ENCODE results near the gene RBM19. TPM values are rescaled to one million over a fixed set of nuclear protein-coding genes. Genes with fewer than 3 reads are reported as not detected.

Gene RBM19
- total RNA-seq, 1 donor from 2014 or later, result 33.6 TPM

DNA sequence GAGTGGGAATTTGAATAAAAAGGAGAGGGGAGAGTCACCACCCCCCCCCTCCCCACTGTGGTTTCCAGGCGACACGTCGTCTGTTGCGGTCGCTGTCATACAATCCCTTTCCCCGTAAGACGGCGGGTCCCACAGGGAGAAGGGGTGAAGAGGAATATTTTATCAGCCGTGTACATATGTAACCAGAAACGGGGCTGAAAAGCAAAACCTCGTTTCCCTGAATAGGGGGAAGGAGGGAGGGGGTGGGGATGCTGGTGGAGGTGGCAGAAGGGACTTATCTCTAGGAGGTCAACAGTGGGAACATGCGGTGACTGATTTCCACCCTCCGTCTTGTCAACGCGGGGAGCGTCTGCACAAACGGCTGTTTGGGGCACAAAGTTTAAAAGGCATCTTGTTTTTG, 171.4 kb downstream of the RBM19 start:
- Histone ChIP-seq H3K27ac (no peak overlapping the region), H3K27me3 (ENCODE audit: low read depth) (no peaks in the 10 kb centered on the region), H3K36me3 (no peaks in the 10 kb centered on the region), H3K4me3 (no peak overlapping the region), H3K4me1 (no peaks in the 10 kb centered on the region), H3K9me3 (no peaks in the 10 kb centered on the region)
- ATAC-seq, result no peak
- intact Hi-C loops (cut with DNase I), result no loop called here
- TF ChIP-seq, protein P1, sequence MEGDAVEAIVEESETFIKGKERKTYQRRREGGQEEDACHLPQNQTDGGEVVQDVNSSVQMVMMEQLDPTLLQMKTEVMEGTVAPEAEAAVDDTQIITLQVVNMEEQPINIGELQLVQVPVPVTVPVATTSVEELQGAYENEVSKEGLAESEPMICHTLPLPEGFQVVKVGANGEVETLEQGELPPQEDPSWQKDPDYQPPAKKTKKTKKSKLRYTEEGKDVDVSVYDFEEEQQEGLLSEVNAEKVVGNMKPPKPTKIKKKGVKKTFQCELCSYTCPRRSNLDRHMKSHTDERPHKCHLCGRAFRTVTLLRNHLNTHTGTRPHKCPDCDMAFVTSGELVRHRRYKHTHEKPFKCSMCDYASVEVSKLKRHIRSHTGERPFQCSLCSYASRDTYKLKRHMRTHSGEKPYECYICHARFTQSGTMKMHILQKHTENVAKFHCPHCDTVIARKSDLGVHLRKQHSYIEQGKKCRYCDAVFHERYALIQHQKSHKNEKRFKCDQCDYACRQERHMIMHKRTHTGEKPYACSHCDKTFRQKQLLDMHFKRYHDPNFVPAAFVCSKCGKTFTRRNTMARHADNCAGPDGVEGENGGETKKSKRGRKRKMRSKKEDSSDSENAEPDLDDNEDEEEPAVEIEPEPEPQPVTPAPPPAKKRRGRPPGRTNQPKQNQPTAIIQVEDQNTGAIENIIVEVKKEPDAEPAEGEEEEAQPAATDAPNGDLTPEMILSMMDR (IDR thresholded peaks at IDR 0.05), result no peak
- DNase-seq, result no peak

DNA sequence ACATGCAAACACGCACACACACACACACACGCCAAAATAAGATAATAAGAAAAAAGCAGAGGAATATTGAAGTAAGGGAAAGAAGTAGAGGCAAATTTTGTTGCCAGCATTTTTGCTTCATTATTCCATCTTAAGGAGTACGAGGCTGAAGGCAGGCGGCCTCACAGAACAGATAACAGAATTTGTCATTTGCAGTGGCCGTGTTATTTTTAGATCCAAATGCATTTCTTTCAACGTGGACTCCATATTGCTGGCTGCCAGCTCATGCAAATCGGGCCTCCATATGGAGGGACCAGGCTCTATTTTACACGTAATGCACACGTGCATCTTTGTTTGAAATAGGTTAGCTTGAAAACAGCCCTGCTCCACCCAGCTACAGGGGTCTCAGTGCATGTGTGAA, 172.9 kb downstream of the RBM19 start:
- Histone ChIP-seq H3K27me3 (ENCODE audit: low read depth) (no peaks in the 10 kb centered on the region), H3K9me3 (no peaks in the 10 kb centered on the region), H3K4me1 (no peaks in the 10 kb centered on the region), H3K36me3 (no peaks in the 10 kb centered on the region), H3K27ac (no peak overlapping the region), H3K4me3 (no peak overlapping the region)
- intact Hi-C loops (cut with DNase I), result no loop called here
- TF ChIP-seq, protein P1 (IDR thresholded peaks at IDR 0.05), result no peak
- ATAC-seq, result no peak
- no peak for DNase-seq

DNA sequence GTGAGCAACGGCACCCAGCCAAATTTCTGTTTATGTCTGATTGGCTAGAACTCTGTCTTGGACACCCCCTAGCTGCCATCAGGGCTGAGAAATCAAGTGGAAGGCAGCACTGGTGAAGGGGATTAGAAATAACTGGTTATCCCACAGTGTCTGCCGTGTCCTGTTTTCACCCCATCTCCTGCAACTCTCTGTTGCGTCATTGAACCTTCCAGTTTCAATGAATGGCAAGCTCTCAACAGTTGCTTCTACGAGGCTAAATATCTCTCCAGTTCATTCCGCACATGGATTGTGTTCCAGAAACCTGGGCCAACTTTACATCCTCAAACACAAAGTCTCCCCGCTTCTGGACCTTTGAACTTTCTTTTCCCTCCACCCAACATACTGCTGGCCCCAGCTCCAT, 173.7 kb downstream of the RBM19 start:
- H3K27ac ChIP-seq, result no peak overlapping the region
- H3K27me3 ChIP-seq (ENCODE audit: low read depth), result no peaks in the 10 kb centered on the region
- TF ChIP-seq, protein P1 (IDR thresholded peaks at IDR 0.05), result no peak
- no peak overlapping the region for H3K4me3 ChIP-seq
- H3K9me3 ChIP-seq, result no peaks in the 10 kb centered on the region
- DNase-seq, result no peak
- no peaks in the 10 kb centered on the region for H3K36me3 ChIP-seq
- H3K4me1 ChIP-seq, result no peaks in the 10 kb centered on the region
- ATAC-seq, result no peak
- intact Hi-C loops (cut with DNase I), result no loop called here

DNA sequence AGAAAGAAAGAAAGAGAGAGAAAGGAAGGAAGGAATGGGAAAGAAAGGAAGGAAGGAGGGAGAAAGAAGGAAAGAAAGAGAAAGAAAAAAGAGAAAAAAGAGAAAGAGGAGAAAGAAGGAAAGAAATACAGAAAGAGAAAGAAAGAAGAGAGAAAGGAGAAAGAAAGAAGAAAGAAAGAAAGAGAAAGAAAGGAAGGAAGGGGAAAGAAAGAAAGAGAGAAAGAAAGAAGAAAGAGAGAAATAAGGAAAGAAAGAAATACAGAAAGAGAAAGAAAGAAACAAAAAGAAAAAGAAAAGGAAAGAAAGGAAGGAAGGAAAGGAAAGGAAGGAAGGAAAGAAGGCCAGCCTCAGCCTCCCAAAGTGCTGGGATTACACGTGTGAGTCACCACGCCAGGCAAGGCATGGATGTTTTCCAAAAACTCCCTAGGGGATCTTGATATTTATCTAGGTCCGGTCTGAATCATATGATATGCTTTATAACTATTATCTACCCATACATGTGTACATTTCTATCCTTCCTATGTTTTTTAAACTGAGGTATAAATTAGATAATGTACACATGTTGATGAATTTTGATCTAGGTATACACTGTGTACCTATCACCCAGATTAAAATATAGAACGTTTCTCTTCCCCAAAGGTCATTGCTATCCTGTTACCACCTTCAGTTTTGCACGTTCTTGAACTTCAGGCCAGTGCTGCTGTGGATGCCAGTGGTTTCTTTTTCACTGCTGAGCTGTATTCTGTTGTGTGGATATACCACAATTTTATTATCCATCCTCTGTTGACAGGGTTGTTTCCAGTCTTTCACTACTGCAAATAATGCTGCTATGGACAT, 177.9 kb downstream of the RBM19 start:
- Histone ChIP-seq H3K4me1 (no peaks in the 10 kb centered on the region), H3K9me3 (no peaks in the 10 kb centered on the region)

DNA sequence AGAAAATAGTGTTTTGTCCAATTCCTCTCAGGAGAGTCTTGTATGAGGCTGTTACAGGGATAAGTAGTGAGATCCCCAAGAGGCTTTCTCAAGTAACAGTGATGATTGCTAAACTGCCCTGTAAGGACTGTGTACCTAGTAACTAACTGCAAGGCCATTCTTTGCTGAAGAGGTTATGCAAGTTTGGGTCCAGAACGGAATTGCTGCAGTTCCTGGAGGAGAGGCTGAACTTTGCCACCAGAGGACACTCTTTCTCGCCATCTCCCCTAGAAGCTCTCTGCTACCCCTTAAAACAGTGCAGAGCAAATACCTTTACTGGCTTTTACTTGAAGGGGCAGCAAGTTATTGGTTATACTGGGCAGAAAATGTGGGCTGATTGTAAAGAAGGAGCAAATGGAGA, 180.0 kb downstream of the RBM19 start:
- no peaks in the 10 kb centered on the region for H3K36me3 ChIP-seq
- H3K4me3 ChIP-seq, result no peak overlapping the region
- H3K4me1 ChIP-seq, result no peaks in the 10 kb centered on the region
- no peaks in the 10 kb centered on the region for H3K9me3 ChIP-seq
- ATAC-seq, result no peak
- H3K27me3 ChIP-seq (ENCODE audit: low read depth), result peaks cover 15% of the 10 kb centered on the region
- no peak for DNase-seq
- intact Hi-C loops (cut with DNase I), result no loop called here
- no peak overlapping the region for H3K27ac ChIP-seq
- TF ChIP-seq, protein P1 (IDR thresholded peaks at IDR 0.05), result no peak

More for the DNA sequence above, 177.9 kb downstream of the RBM19 start:
- Histone ChIP-seq H3K4me3 (no peak overlapping the region), H3K27ac (no peak overlapping the region), H3K27me3 (ENCODE audit: low read depth) (peaks cover 5% of the 10 kb centered on the region), H3K36me3 (no peaks in the 10 kb centered on the region)
- intact Hi-C loops (cut with DNase I), result no loop called here
- TF ChIP-seq, protein P1 (IDR thresholded peaks at IDR 0.05), result no peak
- DNase-seq (no peak), ATAC-seq (no peak)
